HEK293 (cell line): ENCODE measurements around the gene CDS1.

Experiments
- CTCF ChIA-PET: fragments of 350-600 bp; formaldehyde crosslinking; extraction: SDS; loops from one replicate; lab custom pipeline; 2021; ENCODE audit warnings: antibody characterized with exemption; lab: Yijun Ruan, JAX
- POLR2A ChIA-PET: fragments of 300-600 bp; formaldehyde crosslinking; extraction: SDS; loops from one replicate; lab custom pipeline; 2020; ENCODE audit warnings: antibody characterized with exemption, inconsistent platforms; lab: Yijun Ruan, JAX
- H3K27ac ChIP-seq: fragments of 200-500 bp; sonication (Bioruptor generic); 2 replicates; pipeline ENCODE4 v1.5.1; 2014; ENCODE audit warnings: low read depth, low read length, control low read depth, inconsistent platforms; ENCODE audit errors: extremely low read depth
- H3K36me3 ChIP-seq, 2 experiments: fragments of 200-500 bp in 1 of 2; sonication (Bioruptor generic) in 1 of 2; 1 replicate in 1 of 2; 2 replicates in 1 of 2; pipeline ENCODE4 v1.5.1; 2014 to 2017; ENCODE audit warnings: inconsistent platforms in 2 of 2, low read length in 2 of 2; ENCODE audit not compliant: control insufficient read depth in 2 of 2, insufficient read depth in 1 of 2
- H3K4me1 ChIP-seq: fragments of 200-500 bp; sonication (Bioruptor generic); 2 replicates; pipeline ENCODE4 v1.5.1; 2014; ENCODE audit warnings: mild to moderate bottlenecking, low read length, inconsistent platforms; ENCODE audit not compliant: control insufficient read depth, insufficient read depth
- H3K4me3 ChIP-seq: 2 replicates; pipeline ENCODE4 v1.5.1; 2011; ENCODE audit warnings: low read depth, mild to moderate bottlenecking, control low read depth, low read length, moderate library complexity
- H3K9me3 ChIP-seq: fragments of 200-500 bp; sonication (Bioruptor generic); 2 replicates; pipeline ENCODE4 v1.5.1; 2014; ENCODE audit warnings: low read depth, low read length, inconsistent platforms; ENCODE audit not compliant: control insufficient read depth, insufficient read depth
- HOXC10 ChIP-seq: sonication (generic); formaldehyde crosslinking; IDR thresholded peaks from 2 replicates; pipeline ENCODE4 v1.8.1; 2023; ENCODE audit warnings: mild to moderate bottlenecking, missing genetic modification reagents
- KLF8 ChIP-seq: fragments of 450-650 bp; formaldehyde crosslinking; IDR thresholded peaks from 2 replicates; pipeline ENCODE4 v1.5.1; 2016; ENCODE audit warnings: missing biosample characterization, missing genetic modification characterization
- MYNN ChIP-seq: fragments of 450-650 bp; formaldehyde crosslinking; IDR thresholded peaks from 2 replicates; pipeline ENCODE4 v1.5.1; 2016; ENCODE audit warnings: missing biosample characterization, missing genetic modification characterization, borderline replicate concordance
- MZF1 ChIP-seq: fragments of 450-650 bp; formaldehyde crosslinking; IDR thresholded peaks from 2 replicates; pipeline ENCODE4 v1.5.1; 2017; ENCODE audit warnings: missing biosample characterization, missing genetic modification characterization, borderline replicate concordance
- OVOL3 ChIP-seq: fragments of 450-650 bp; formaldehyde crosslinking; IDR thresholded peaks from 2 replicates; pipeline ENCODE4 v1.5.1; 2016; ENCODE audit warnings: missing biosample characterization, missing genetic modification characterization
- SCRT2 ChIP-seq: fragments of 450-650 bp; formaldehyde crosslinking; IDR thresholded peaks from 2 replicates; pipeline ENCODE4 v1.5.1; 2016; ENCODE audit warnings: missing biosample characterization, missing genetic modification characterization
- TCF7L2 ChIP-seq: IDR thresholded peaks from 2 replicates; pipeline ENCODE4 v1.6.1; 2011; ENCODE audit warnings: low read depth, mild to moderate bottlenecking, inconsistent platforms, low read length, moderate library complexity, borderline replicate concordance
- ZBTB7A ChIP-seq: fragments of 450-650 bp; formaldehyde crosslinking; IDR thresholded peaks from 2 replicates; pipeline ENCODE4 v1.5.1; 2016; ENCODE audit warnings: low read depth, missing biosample characterization, missing genetic modification characterization
- ZBTB8A ChIP-seq: fragments of 450-650 bp; formaldehyde crosslinking; IDR thresholded peaks from 2 replicates; pipeline ENCODE4 v1.5.1; 2016; ENCODE audit warnings: missing biosample characterization, missing genetic modification characterization
- ZNF112 ChIP-seq: fragments of 450-650 bp; formaldehyde crosslinking; IDR thresholded peaks from 2 replicates; pipeline ENCODE4 v1.5.0; 2017; ENCODE audit warnings: missing biosample characterization, missing genetic modification characterization
- ZNF146 ChIP-seq: fragments of 450-650 bp; formaldehyde crosslinking; IDR thresholded peaks from 2 replicates; pipeline ENCODE4 v1.5.1; 2016; ENCODE audit warnings: missing biosample characterization, missing genetic modification characterization
- ZNF169 ChIP-seq: fragments of 450-650 bp; formaldehyde crosslinking; IDR thresholded peaks from 2 replicates; pipeline ENCODE4 v1.5.1; 2016; ENCODE audit warnings: missing biosample characterization, missing genetic modification characterization
- ZNF174 ChIP-seq: fragments of 450-650 bp; formaldehyde crosslinking; IDR thresholded peaks from 2 replicates; pipeline ENCODE4 v1.5.0; 2017; ENCODE audit warnings: missing biosample characterization, mild to moderate bottlenecking, missing genetic modification characterization
- ZNF2 ChIP-seq: fragments of 450-650 bp; formaldehyde crosslinking; IDR thresholded peaks from 2 replicates; pipeline ENCODE4 v1.5.1; 2016; ENCODE audit warnings: missing biosample characterization, missing genetic modification characterization
- ZNF214 ChIP-seq: fragments of 450-650 bp; formaldehyde crosslinking; IDR thresholded peaks from 2 replicates; pipeline ENCODE4 v1.5.1; 2017; ENCODE audit warnings: missing biosample characterization, mild to moderate bottlenecking, missing genetic modification characterization, borderline replicate concordance
- ZNF24 ChIP-seq: fragments of 450-650 bp; formaldehyde crosslinking; IDR thresholded peaks from 2 replicates; pipeline ENCODE4 v1.5.1; 2016; ENCODE audit warnings: missing biosample characterization, missing genetic modification characterization
- ZNF266 ChIP-seq: fragments of 450-650 bp; formaldehyde crosslinking; IDR thresholded peaks from 2 replicates; pipeline ENCODE4 v1.5.1; 2016; ENCODE audit warnings: missing biosample characterization, missing genetic modification characterization, low read depth
- ZNF274 ChIP-seq, 2 experiments: fragments of 200-500 bp in 1 of 2; fragments of 450-650 bp in 1 of 2; sonication (Bioruptor generic) in 1 of 2; formaldehyde crosslinking in 1 of 2; IDR thresholded peaks; 2 replicates each; pipeline versions ENCODE4 v1.5.1 to v1.6.1; 2014 to 2016; ENCODE audit warnings: borderline replicate concordance in 1 of 2, inconsistent platforms in 1 of 2, low read length in 1 of 2, missing biosample characterization in 1 of 2, missing genetic modification characterization in 1 of 2
- ZNF302 ChIP-seq: fragments of 450-650 bp; formaldehyde crosslinking; IDR thresholded peaks from 2 replicates; pipeline ENCODE4 v1.5.1; 2016; ENCODE audit warnings: missing biosample characterization, missing genetic modification characterization, low read depth
- ZNF404 ChIP-seq: fragments of 450-650 bp; formaldehyde crosslinking; IDR thresholded peaks from 2 replicates; pipeline ENCODE4 v1.5.1; 2017; ENCODE audit warnings: missing biosample characterization, missing genetic modification characterization
- ZNF426 ChIP-seq: fragments of 450-650 bp; formaldehyde crosslinking; IDR thresholded peaks from 2 replicates; pipeline ENCODE4 v1.5.1; 2017; ENCODE audit warnings: missing biosample characterization, missing genetic modification characterization, mild to moderate bottlenecking, inconsistent platforms, moderate library complexity
- ZNF513 ChIP-seq: fragments of 450-650 bp; IDR thresholded peaks from 2 replicates; pipeline ENCODE4 v1.5.1; 2018; ENCODE audit warnings: missing biosample characterization, missing genetic modification characterization
- ZNF549 ChIP-seq: fragments of 450-650 bp; IDR thresholded peaks from 2 replicates; pipeline ENCODE4 v1.5.1; 2018; ENCODE audit warnings: missing biosample characterization, missing genetic modification characterization, mild to moderate bottlenecking, inconsistent platforms, moderate library complexity
- ZNF560 ChIP-seq: fragments of 450-650 bp; formaldehyde crosslinking; IDR thresholded peaks from 2 replicates; pipeline ENCODE4 v1.5.1; 2017; ENCODE audit warnings: missing biosample characterization, missing genetic modification characterization, borderline replicate concordance
- ZNF585B ChIP-seq: fragments of 450-650 bp; formaldehyde crosslinking; IDR thresholded peaks from 2 replicates; pipeline ENCODE4 v1.5.1; 2016; ENCODE audit warnings: missing biosample characterization, missing genetic modification characterization
- ZNF610 ChIP-seq: fragments of 450-650 bp; formaldehyde crosslinking; IDR thresholded peaks from 2 replicates; pipeline ENCODE4 v1.5.1; 2016; ENCODE audit warnings: missing biosample characterization, missing genetic modification characterization, borderline replicate concordance
- ZNF626 ChIP-seq: fragments of 450-650 bp; sonication (Bioruptor Pico); formaldehyde crosslinking; IDR thresholded peaks from 2 replicates; pipeline ENCODE4 v1.5.1; 2018; ENCODE audit warnings: missing biosample characterization, missing genetic modification characterization, inconsistent platforms
- ZNF704 ChIP-seq: fragments of 450-650 bp; formaldehyde crosslinking; IDR thresholded peaks from 2 replicates; pipeline ENCODE4 v1.5.1; 2016; ENCODE audit warnings: missing biosample characterization, missing genetic modification characterization
- TF ChIP-seq, protein P1 (sequence below): fragments of 450-650 bp; formaldehyde crosslinking; IDR thresholded peaks from 2 replicates; pipeline ENCODE4 v1.5.1; 2016; ENCODE audit warnings: missing biosample characterization, missing genetic modification characterization
- TF ChIP-seq, protein P2 (sequence below): fragments of 450-650 bp; formaldehyde crosslinking; IDR thresholded peaks from 2 replicates; pipeline ENCODE4 v1.5.1; 2016; ENCODE audit warnings: missing biosample characterization, missing genetic modification characterization, low read depth

The CDS1 gene

GRCh38 chr4:84611531-84611930, 28.6 kb downstream of the CDS1 start:
- Histone ChIP-seq H3K4me1 (no peaks in the 10 kb centered on the region), H3K4me3 (no peak overlapping the region), H3K9me3 (no peaks in the 10 kb centered on the region), H3K36me3 (peaks cover 0 to 19% of the 10 kb centered on the region in 2 experiments; a peak in 2 of 3 replicates), H3K27ac (no peak overlapping the region)
- ChIA-PET POLR2A (no interaction called here), CTCF (interaction anchor here (0.6 kb wide), 1 partner anchor 15 kb away, joined by 3 read pairs; no protein-coding TSS in a partner anchor)
- no peak for TF ChIP-seq ZNF626 (tag by site-specific recombination)
- TF ChIP-seq ZNF549 (tag by site-specific recombination), result no peak
- no peak for TF ChIP-seq KLF8 (tag by site-specific recombination)
- TF ChIP-seq ZNF302, result no peak
- no peak for TF ChIP-seq OVOL3 (tag by site-specific recombination)
- TF ChIP-seq ZNF146 (tag by site-specific recombination), result no peak
- TF ChIP-seq SCRT2 (tag by site-specific recombination), result no peak
- no peak for TF ChIP-seq ZNF404 (tag by site-specific recombination)
- TF ChIP-seq ZNF560 (tag by site-specific recombination), result no peak
- no peak for TF ChIP-seq ZNF426 (tag by site-specific recombination)
- TF ChIP-seq, protein P1, sequence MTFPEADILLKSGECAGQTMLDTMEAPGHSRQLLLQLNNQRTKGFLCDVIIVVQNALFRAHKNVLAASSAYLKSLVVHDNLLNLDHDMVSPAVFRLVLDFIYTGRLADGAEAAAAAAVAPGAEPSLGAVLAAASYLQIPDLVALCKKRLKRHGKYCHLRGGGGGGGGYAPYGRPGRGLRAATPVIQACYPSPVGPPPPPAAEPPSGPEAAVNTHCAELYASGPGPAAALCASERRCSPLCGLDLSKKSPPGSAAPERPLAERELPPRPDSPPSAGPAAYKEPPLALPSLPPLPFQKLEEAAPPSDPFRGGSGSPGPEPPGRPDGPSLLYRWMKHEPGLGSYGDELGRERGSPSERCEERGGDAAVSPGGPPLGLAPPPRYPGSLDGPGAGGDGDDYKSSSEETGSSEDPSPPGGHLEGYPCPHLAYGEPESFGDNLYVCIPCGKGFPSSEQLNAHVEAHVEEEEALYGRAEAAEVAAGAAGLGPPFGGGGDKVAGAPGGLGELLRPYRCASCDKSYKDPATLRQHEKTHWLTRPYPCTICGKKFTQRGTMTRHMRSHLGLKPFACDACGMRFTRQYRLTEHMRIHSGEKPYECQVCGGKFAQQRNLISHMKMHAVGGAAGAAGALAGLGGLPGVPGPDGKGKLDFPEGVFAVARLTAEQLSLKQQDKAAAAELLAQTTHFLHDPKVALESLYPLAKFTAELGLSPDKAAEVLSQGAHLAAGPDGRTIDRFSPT (tag by site-specific recombination), result no peak
- TF ChIP-seq ZNF214 (tag by site-specific recombination), result no peak
- TF ChIP-seq ZNF585B (tag by site-specific recombination), result no peak
- no peak for TF ChIP-seq ZNF174 (tag by site-specific recombination)
- TF ChIP-seq MYNN (tag by site-specific recombination), result no peak
- TF ChIP-seq ZNF24 (tag by site-specific recombination), result no peak
- no peak for TF ChIP-seq ZBTB8A

- TF ChIP-seq ZNF704 (tag by site-specific recombination) (no peak), ZNF610 (no peak), HOXC10 (CRISPR knock-in tag) (no peak), ZNF169 (tag by site-specific recombination) (no peak), ZNF513 (tag by site-specific recombination) (no peak), ZNF404 (tag by site-specific recombination) (no peak), TCF7L2 (no peak), ZBTB8A (no peak), ZNF274 (IDR thresholded peaks at IDR 0.05; ENCODE audit: low read length) (no peak), ZNF274 (tag by site-specific recombination; IDR thresholded peaks at IDR 0.05; ENCODE audit: borderline replicate concordance) (no peak), ZNF266 (tag by site-specific recombination) (no peak), ZBTB7A (tag by site-specific recombination) (no peak), ZNF24 (tag by site-specific recombination) (no peak), ZNF2 (tag by site-specific recombination) (no peak), ZNF112 (tag by site-specific recombination) (no peak), MZF1 (no peak)
- TF ChIP-seq, protein P2, sequence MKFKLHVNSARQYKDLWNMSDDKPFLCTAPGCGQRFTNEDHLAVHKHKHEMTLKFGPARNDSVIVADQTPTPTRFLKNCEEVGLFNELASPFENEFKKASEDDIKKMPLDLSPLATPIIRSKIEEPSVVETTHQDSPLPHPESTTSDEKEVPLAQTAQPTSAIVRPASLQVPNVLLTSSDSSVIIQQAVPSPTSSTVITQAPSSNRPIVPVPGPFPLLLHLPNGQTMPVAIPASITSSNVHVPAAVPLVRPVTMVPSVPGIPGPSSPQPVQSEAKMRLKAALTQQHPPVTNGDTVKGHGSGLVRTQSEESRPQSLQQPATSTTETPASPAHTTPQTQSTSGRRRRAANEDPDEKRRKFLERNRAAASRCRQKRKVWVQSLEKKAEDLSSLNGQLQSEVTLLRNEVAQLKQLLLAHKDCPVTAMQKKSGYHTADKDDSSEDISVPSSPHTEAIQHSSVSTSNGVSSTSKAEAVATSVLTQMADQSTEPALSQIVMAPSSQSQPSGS, result no peak
- ChIA-PET POLR2A (no interaction called here), CTCF (no interaction called here)
- Histone ChIP-seq H3K27ac (no peak overlapping the region), H3K4me3 (no peak overlapping the region), H3K4me1 (no peaks in the 10 kb centered on the region), H3K36me3 (peaks cover 3 to 19% of the 10 kb centered on the region in 2 experiments), H3K9me3 (no peaks in the 10 kb centered on the region)
These were observed 32.0 kb downstream of the CDS1 start for GRCh38 chr4:84614891-84615290.
